ENCODE data around the gene EIF5A. TPM values are rescaled to one million over a fixed set of nuclear protein-coding genes. Genes with fewer than 3 reads are reported as not detected.
A peak's percentile ranks its signal among the peaks of the same experiment; 100 is the strongest.

EIF5A gene
- total and polyA plus RNA-seq, 2 of the 8 experiments (the other 6 are each of a cell fraction or from before 2014, with no cell fraction given), result 717 to 1,172 TPM

DNA sequence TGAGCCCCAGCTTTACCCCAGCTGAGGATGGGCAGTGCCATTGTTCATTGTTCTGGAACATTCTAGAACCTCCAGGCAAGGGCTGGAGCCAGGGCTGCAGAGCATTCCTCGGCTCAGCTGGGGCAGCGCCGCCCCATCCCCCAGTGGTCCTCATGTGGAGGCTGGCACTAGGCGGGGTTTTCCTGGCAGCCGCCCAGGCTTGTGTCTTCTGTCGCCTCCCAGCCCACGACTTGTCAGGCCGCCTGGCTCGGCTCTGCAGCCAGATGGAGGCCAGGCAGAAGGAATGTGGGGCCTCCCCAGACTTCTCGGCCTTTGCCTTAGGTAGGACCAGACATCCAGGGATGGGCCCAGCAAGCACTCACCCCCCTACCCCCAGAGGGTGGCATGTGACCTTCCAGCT lies 47.6 kb downstream of the EIF5A start, which contains the start of gene TMEM95:
TMEM95 (plus strand) TSS at position 104 of the 400 bp plus-strand sequence; CDS start at position 153, 49 bp downstream.
- no peak within 1 kb of the TSS for H2BK20ac ChIP-seq (ENCODE audit: low read length)
- peak within 1 kb of the TSS; percentile 9; the same call in 1 of the 2 replicates for H2BK15ac ChIP-seq (ENCODE audit: low read length)
- no peak within 1 kb of the TSS; a peak in 1 of 4 replicates for H3K4me2 ChIP-seq (ENCODE audit: insufficient read depth in 1 of 2, low read depth in 2 of 2, low read length in 2 of 2)
- H3K4ac ChIP-seq (replicated peaks; ENCODE audit: insufficient read length, low read depth, low read length), result peak within 1 kb of the TSS; percentile 65
- 0 out of 2 replicates have a peak within 1 kb of the TSS, but pooled peaks have one; percentile 53 for H2AK5ac ChIP-seq (ENCODE audit: low read depth, low read length)
- TF ChIP-seq NANOG (IDR thresholded peaks at IDR 0.05; ENCODE audit: insufficient read depth, low read depth, low read length, poor library complexity, severe bottlenecking), result no peak
- TF ChIP-seq SIN3A (conservative IDR thresholded peaks at IDR 0.05 in 1 of 2, IDR thresholded peaks at IDR 0.05 in 1 of 2; ENCODE audit: low read depth in 1 of 2, low read length in 2 of 2), result 0 out of 4 replicates have a peak, but pooled peaks of 1 of the 2 experiments have one; percentile 34
- H4K5ac ChIP-seq (ENCODE audit: insufficient read length, low read depth, low read length), result no peak within 1 kb of the TSS
- DNase-seq (ENCODE audit: low read depth in 1 of 2, low spot score in 2 of 2), result no peak
- H3K4me1 ChIP-seq (replicated peaks in 1 of 4; ENCODE audit: control insufficient read depth in 3 of 4, insufficient read depth in 4 of 4, low read length in 3 of 4), result peaks cover 0 to 13% (median 4%) of the 10 kb centered on the region in 4 experiments; a peak in 5 of 7 replicates
- no peaks in the 10 kb centered on the region for H3K36me3 ChIP-seq (ENCODE audit: control insufficient read depth in 2 of 4, insufficient read depth in 4 of 4, low read length in 3 of 4)
- H2BK12ac ChIP-seq (ENCODE audit: low read depth, low read length), result peak within 1 kb of the TSS; percentile 60; the same call in 1 of the 2 replicates
- peaks cover 12% of the 10 kb centered on the region; the same call in 1 of the 2 replicates for H3K23me2 ChIP-seq (ENCODE audit: low read depth, low read length)
- H3K4me3 ChIP-seq (ENCODE audit: extremely low read depth in 1 of 4, insufficient read depth in 2 of 4, low read depth in 3 of 4, low read length in 4 of 4), result no peak within 1 kb of the TSS
- H3K27me3 ChIP-seq (replicated peaks in 1 of 4; ENCODE audit: control insufficient read depth in 3 of 4, extremely low read depth in 1 of 4, insufficient read depth in 3 of 4, low read length in 3 of 4), result no peaks in the 10 kb centered on the region
- no peaks in the 10 kb centered on the region for H3K79me2 ChIP-seq (ENCODE audit: control insufficient read depth in 1 of 2, insufficient read depth in 2 of 2, low read length in 2 of 2)
- no peaks in the 10 kb centered on the region for H3K79me1 ChIP-seq (ENCODE audit: low read depth, low read length)
- no peak within 1 kb of the TSS for H3K18ac ChIP-seq (ENCODE audit: extremely low read depth, low read length)
- FAIRE-seq, result no peak
- H3K23ac ChIP-seq (ENCODE audit: insufficient read length), result no peak within 1 kb of the TSS
- POLR2A ChIA-PET (ENCODE audit: partially characterized antibody), result interaction anchor here (0.9 to 7.8 kb wide), 12 partner anchors 13 to 148 kb away, joined by 3 to 91 read pairs (median 5); partner anchors contain the start of genes FGF11, GPS2, NEURL4 and POLR2A
- no peak within 1 kb of the TSS; the same call in 1 of the 2 replicates for H4K8ac ChIP-seq (ENCODE audit: extremely low read depth, insufficient read depth, low read length)
- H2BK120ac ChIP-seq (replicated peaks; ENCODE audit: low read depth, low read length), result no peak within 1 kb of the TSS
- H3K27ac ChIP-seq (ENCODE audit: low read depth, low read length), result no peak within 1 kb of the TSS
- CTCF ChIA-PET (ENCODE audit: partially characterized antibody), result interaction anchor here (0.7 to 6.5 kb wide), 25 partner anchors 10 to 206 kb away, joined by 3 to 56 read pairs (median 9); partner anchors contain the start of genes ACAP1, CHRNB1, NEURL4 and SENP3
- H4K20me1 ChIP-seq (replicated peaks in 1 of 2; ENCODE audit: control insufficient read depth in 1 of 2, insufficient read depth in 2 of 2, low read length in 2 of 2), result no peaks in the 10 kb centered on the region
- no peaks in the 10 kb centered on the region for H3K9me3 ChIP-seq (ENCODE audit: insufficient read depth in 2 of 2, low read depth in 1 of 2, low read length in 1 of 2)
- 82% methylated on average over 10 of the region's 10 CpGs; no CpG with 5 or more reads in 1 of the 2 experiments for WGBS, 2 experiments (ENCODE audit: extremely low coverage in 1 of 2, insufficient coverage in 1 of 2, insufficient read length in 1 of 2, insufficient replicate concordance in 2 of 2, low coverage in 1 of 2, low lambda C conversion rate in 2 of 2, missing lambda C conversion rate in 1 of 2)
- no peak within 1 kb of the TSS for H2AFZ ChIP-seq (ENCODE audit: low read length)
- no peak within 1 kb of the TSS for H3K9ac ChIP-seq (replicated peaks in 1 of 4; ENCODE audit: extremely low read depth in 1 of 4, low read depth in 3 of 4, low read length in 3 of 4)
- H2BK5ac ChIP-seq (ENCODE audit: low read depth, low read length), result no peak within 1 kb of the TSS
- no peak within 1 kb of the TSS for H4K91ac ChIP-seq (replicated peaks; ENCODE audit: insufficient read length, low read length)
- no peak within 1 kb of the TSS for H3K56ac ChIP-seq (replicated peaks; ENCODE audit: insufficient read length, low read depth, low read length)
- no peak within 1 kb of the TSS for H3K14ac ChIP-seq (ENCODE audit: insufficient read length)

All from H1 (cell line).